OCI-LY1 (cell line): ENCODE measurements around the gene PLEK.

ENCODE experiments used
- H2AFZ ChIP-seq: fragments of 200-600 bp; sonication (generic), shearing (Covaris generic); 2 replicates; pipeline ENCODE4 v1.6.0; 2014; ENCODE audit warnings: antibody characterized with exemption, mild to moderate bottlenecking, low read length
- H3F3A ChIP-seq: fragments of 200-600 bp; sonication (generic), shearing (Covaris generic); 2 replicates; pipeline ENCODE4 v1.6.0; 2014; ENCODE audit warnings: mild to moderate bottlenecking, antibody characterized with exemption, low read length, moderate library complexity; ENCODE audit not compliant: insufficient read depth
- H3K27ac ChIP-seq: fragments of 200-600 bp; sonication (generic); 2 replicates; pipeline ENCODE4 v1.5.1; 2014; ENCODE audit warnings: low read length, mixed run types, mild to moderate bottlenecking, low read depth; ENCODE audit not compliant: poor library complexity, severe bottlenecking
- H3K27me3 ChIP-seq: fragments of 200-600 bp; sonication (generic); 2 replicates; pipeline ENCODE4 v1.6.0; 2014; ENCODE audit warnings: antibody characterized with exemption, mild to moderate bottlenecking, low read length, moderate library complexity; ENCODE audit not compliant: insufficient read depth
- H3K36me3 ChIP-seq: fragments of 200-600 bp; sonication (generic); 2 replicates; pipeline ENCODE4 v1.6.1; 2014; ENCODE audit warnings: mild to moderate bottlenecking, antibody characterized with exemption, low read length, moderate library complexity, mixed read lengths; ENCODE audit not compliant: insufficient read depth
- H3K4me1 ChIP-seq: fragments of 200-600 bp; sonication (generic); 2 replicates; pipeline ENCODE4 v1.5.1; 2014; ENCODE audit warnings: mild to moderate bottlenecking, low read length, moderate library complexity; ENCODE audit not compliant: insufficient read depth, severe bottlenecking
- H3K4me2 ChIP-seq: fragments of 200-600 bp; sonication (generic), shearing (Covaris generic); 2 replicates; pipeline ENCODE4 v1.6.1; 2014; ENCODE audit warnings: low read length
- H3K4me3 ChIP-seq: fragments of 200-600 bp; sonication (generic); 2 replicates; pipeline ENCODE4 v1.5.1; 2014; ENCODE audit warnings: low read length, low read depth, mild to moderate bottlenecking, mixed read lengths; ENCODE audit not compliant: poor library complexity, severe bottlenecking
- H3K79me2 ChIP-seq: fragments of 200-600 bp; shearing (Covaris generic); 2 replicates; pipeline ENCODE4 v1.6.1; 2016; ENCODE audit warnings: mixed run types, low read length, mixed read lengths; ENCODE audit not compliant: insufficient read depth
- H3K9ac ChIP-seq: fragments of 200-600 bp; sonication (generic), shearing (Covaris generic); 2 replicates; pipeline ENCODE4 v1.6.1; 2014; ENCODE audit warnings: mild to moderate bottlenecking, low read length, mixed read lengths
- H3K9me2 ChIP-seq: fragments of 200-600 bp; sonication (generic), shearing (Covaris generic); 2 replicates; pipeline ENCODE4 v1.6.1; 2014; ENCODE audit warnings: low read depth, mild to moderate bottlenecking, low read length, mixed read lengths
- H3K9me3 ChIP-seq: fragments of 200-600 bp; shearing (Covaris generic); 2 replicates; pipeline ENCODE4 v1.6.1; 2014; ENCODE audit warnings: low read length, mixed read lengths
- H4K20me1 ChIP-seq: fragments of 200-600 bp; sonication (generic), shearing (Covaris generic); 2 replicates; pipeline ENCODE4 v1.6.0; 2016; ENCODE audit warnings: mild to moderate bottlenecking, low read length; ENCODE audit not compliant: insufficient read depth
- CTCF ChIP-seq: fragments of 200-600 bp; sonication (generic), shearing (Covaris generic); IDR thresholded peaks from 2 replicates; pipeline ENCODE4 v1.5.1; 2017; ENCODE audit warnings: mild to moderate bottlenecking, antibody characterized with exemption, low read length, moderate library complexity, mixed read lengths
- EZH2 ChIP-seq: fragments of 200-600 bp; sonication (generic), shearing (Covaris generic); IDR thresholded peaks from 2 replicates; pipeline ENCODE4 v1.8.0; 2017; ENCODE audit warnings: borderline replicate concordance, mixed run types, mild to moderate bottlenecking, antibody characterized with exemption, low read length, moderate library complexity, mixed read lengths

Gene PLEK

GRCh38 chr2:68352651-68353391 is 12.3 kb upstream of the PLEK start:
- Histone ChIP-seq H3F3A (no peaks in the 10 kb centered on the region; the same call in 1 of the 2 replicates), H3K4me3 (no peak overlapping the region), H3K9me2 (no peaks in the 10 kb centered on the region), H3K27me3 (no peaks in the 10 kb centered on the region), H3K9ac (no peak overlapping the region), H4K20me1 (no peaks in the 10 kb centered on the region), H3K4me1 (peaks cover 8% of the 10 kb centered on the region), H3K27ac (no peak overlapping the region), H3K4me2 (no peak overlapping the region), H3K36me3 (no peaks in the 10 kb centered on the region), H2AFZ (0 out of 2 replicates have a peak overlapping the region, but pooled peaks have one; percentile 25), H3K9me3 (no peaks in the 10 kb centered on the region), H3K79me2 (no peaks in the 10 kb centered on the region)
- TF ChIP-seq EZH2 (no peak), CTCF (no peak)

GRCh38 chr2:68356599-68357239 is 8.4 kb upstream of the PLEK start:
- H3K9me2 ChIP-seq, result no peaks in the 10 kb centered on the region
- H3K27me3 ChIP-seq, result no peaks in the 10 kb centered on the region
- peaks cover 14% of the 10 kb centered on the region for H3K4me1 ChIP-seq
- H3K27ac ChIP-seq, result no peak overlapping the region
- no peak overlapping the region for H3K4me3 ChIP-seq
- no peaks in the 10 kb centered on the region for H4K20me1 ChIP-seq
- H3K4me2 ChIP-seq, result no peak overlapping the region
- H3K36me3 ChIP-seq, result no peaks in the 10 kb centered on the region
- TF ChIP-seq CTCF (no peak), EZH2 (no peak)
- no peaks in the 10 kb centered on the region; the same call in 1 of the 2 replicates for H3F3A ChIP-seq
- no peaks in the 10 kb centered on the region for H3K9me3 ChIP-seq
- no peak overlapping the region for H3K9ac ChIP-seq
- H2AFZ ChIP-seq, result no peak overlapping the region
- no peaks in the 10 kb centered on the region for H3K79me2 ChIP-seq

GRCh38 chr2:68357605-68358337 is 7.3 kb upstream of the PLEK start:
- H3K9me2 ChIP-seq, result no peaks in the 10 kb centered on the region
- H3K4me1 ChIP-seq, result peaks cover 18% of the 10 kb centered on the region
- peak overlapping the region; percentile 59 for H2AFZ ChIP-seq
- peak overlapping the region; percentile 52 for H3K27ac ChIP-seq
- no peak overlapping the region for H3K4me3 ChIP-seq
- peak; percentile 82 for TF ChIP-seq CTCF
- TF ChIP-seq EZH2, result no peak
- no peaks in the 10 kb centered on the region; the same call in 1 of the 2 replicates for H3F3A ChIP-seq
- H3K9ac ChIP-seq, result no peak overlapping the region; the same call in 1 of the 2 replicates
- H3K79me2 ChIP-seq, result no peaks in the 10 kb centered on the region
- no peaks in the 10 kb centered on the region for H3K27me3 ChIP-seq
- H4K20me1 ChIP-seq, result no peaks in the 10 kb centered on the region
- peak overlapping the region; percentile 10; the same call in 1 of the 2 replicates for H3K4me2 ChIP-seq
- H3K36me3 ChIP-seq, result no peaks in the 10 kb centered on the region
- no peaks in the 10 kb centered on the region for H3K9me3 ChIP-seq
